K562 (cell line): Measurements from ENCODE around the gene CDH5.

Source experiments
- CEBPB ChIP-seq: fragments of 450-650 bp; IDR thresholded peaks from 2 replicates; pipeline ENCODE4 v1.6.1; 2016; ENCODE audit warnings: missing genetic modification characterization, missing compliant biosample characterization
- CREB1 ChIP-seq, 2 experiments: sonication (generic) in 1 of 2; formaldehyde crosslinking in 1 of 2; IDR thresholded peaks; 2 replicates each; pipeline versions ENCODE4 v1.6.1 to v1.8.0; 2012 to 2022; ENCODE audit warnings: inconsistent platforms in 1 of 2, mild to moderate bottlenecking in 1 of 2, missing genetic modification reagents in 1 of 2, moderate library complexity in 1 of 2
- EZH2 ChIP-seq: IDR thresholded peaks from 2 replicates; pipeline ENCODE4 v1.6.1; 2012; ENCODE audit warnings: low read depth, mild to moderate bottlenecking, inconsistent platforms, low read length, borderline replicate concordance
- MAX ChIP-seq: sonication (generic); formaldehyde crosslinking; IDR thresholded peaks from 2 replicates; pipeline ENCODE4 v1.9.0; 2022; ENCODE audit warnings: mild to moderate bottlenecking, missing genetic modification reagents
- POLR2A ChIP-seq: fragments of 450-650 bp; conservative IDR thresholded peaks from 2 replicates; pipeline ENCODE4 v1.6.1; 2016
- PPARD ChIP-seq: fragments of 250-450 bp; sonication (Bioruptor Pico); IDR thresholded peaks from 2 replicates; pipeline ENCODE4 v1.8.0; 2022; ENCODE audit warnings: inconsistent platforms, mild to moderate bottlenecking, moderate library complexity
- RAD21 ChIP-seq, 2 experiments: fragments of 250-450 bp in 1 of 2; fragments of 450-650 bp in 1 of 2; sonication (Bioruptor Pico) in 1 of 2; formaldehyde crosslinking in 1 of 2; IDR thresholded peaks in 1 of 2; conservative IDR thresholded peaks in 1 of 2; 2 replicates each; pipeline versions ENCODE4 v1.4.0 to v1.8.0; 2020 to 2022; ENCODE audit warnings: mild to moderate bottlenecking in 2 of 2, moderate library complexity in 1 of 2
- THAP7 ChIP-seq: fragments of 250-450 bp; sonication (Bioruptor Pico); IDR thresholded peaks from 2 replicates; pipeline ENCODE4 v1.5.0; 2021
- TF ChIP-seq, protein P1 (sequence below): IDR thresholded peaks from 3 replicates; pipeline ENCODE4 v1.6.1; 2011; ENCODE audit warnings: borderline replicate concordance, mild to moderate bottlenecking; ENCODE audit not compliant: insufficient read length, insufficient read depth

DNA sequence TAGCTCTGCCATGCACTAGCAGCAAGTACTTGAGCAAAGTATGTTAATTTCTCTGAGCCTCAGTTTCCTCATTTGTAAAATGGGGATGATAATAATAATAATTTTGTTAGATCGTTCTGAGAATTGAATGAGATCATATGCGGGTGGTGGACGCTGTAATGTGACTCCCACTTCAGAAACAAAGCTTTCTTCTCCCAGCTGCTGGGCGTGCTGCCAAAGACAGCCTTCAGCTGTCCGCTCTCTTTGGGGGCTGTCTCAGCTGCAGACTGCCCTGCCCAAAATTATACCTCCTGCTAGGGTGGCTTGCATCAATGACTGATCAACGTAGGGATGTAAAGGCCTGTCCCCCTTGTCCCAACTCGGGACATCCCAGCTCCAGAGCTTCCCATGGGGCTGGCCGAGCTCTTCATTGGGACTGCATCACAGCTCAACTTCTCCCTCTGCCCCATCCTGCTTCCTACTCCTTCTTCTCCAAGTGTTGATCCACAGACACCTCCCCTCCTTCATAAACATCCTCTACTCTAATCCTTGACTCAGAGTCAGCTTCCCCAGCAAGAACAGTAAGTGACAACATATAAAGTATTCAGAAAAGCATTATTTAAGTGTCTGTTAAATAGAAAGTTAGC is 30.7 kb upstream of the CDH5 start:
- TF ChIP-seq POLR2A (no peak), CREB1 (IDR thresholded peaks at IDR 0.05) (no peak), CREB1 (CRISPR knock-in tag; IDR thresholded peaks at IDR 0.05) (no peak), THAP7 (CRISPR knock-in tag) (no peak), PPARD (CRISPR knock-in tag) (no peak), CEBPB (tag) (no peak), EZH2 (no peak), MAX (no peak), RAD21 (CRISPR knock-in tag; conservative IDR thresholded peaks at IDR 0.05 in 1 of 2, IDR thresholded peaks at IDR 0.05 in 1 of 2) (no peak)
- TF ChIP-seq, protein P1, sequence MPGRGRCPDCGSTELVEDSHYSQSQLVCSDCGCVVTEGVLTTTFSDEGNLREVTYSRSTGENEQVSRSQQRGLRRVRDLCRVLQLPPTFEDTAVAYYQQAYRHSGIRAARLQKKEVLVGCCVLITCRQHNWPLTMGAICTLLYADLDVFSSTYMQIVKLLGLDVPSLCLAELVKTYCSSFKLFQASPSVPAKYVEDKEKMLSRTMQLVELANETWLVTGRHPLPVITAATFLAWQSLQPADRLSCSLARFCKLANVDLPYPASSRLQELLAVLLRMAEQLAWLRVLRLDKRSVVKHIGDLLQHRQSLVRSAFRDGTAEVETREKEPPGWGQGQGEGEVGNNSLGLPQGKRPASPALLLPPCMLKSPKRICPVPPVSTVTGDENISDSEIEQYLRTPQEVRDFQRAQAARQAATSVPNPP: no peak
